ENCODE measurements around the gene KAZALD1.

- TF ChIP-seq, protein P1, sequence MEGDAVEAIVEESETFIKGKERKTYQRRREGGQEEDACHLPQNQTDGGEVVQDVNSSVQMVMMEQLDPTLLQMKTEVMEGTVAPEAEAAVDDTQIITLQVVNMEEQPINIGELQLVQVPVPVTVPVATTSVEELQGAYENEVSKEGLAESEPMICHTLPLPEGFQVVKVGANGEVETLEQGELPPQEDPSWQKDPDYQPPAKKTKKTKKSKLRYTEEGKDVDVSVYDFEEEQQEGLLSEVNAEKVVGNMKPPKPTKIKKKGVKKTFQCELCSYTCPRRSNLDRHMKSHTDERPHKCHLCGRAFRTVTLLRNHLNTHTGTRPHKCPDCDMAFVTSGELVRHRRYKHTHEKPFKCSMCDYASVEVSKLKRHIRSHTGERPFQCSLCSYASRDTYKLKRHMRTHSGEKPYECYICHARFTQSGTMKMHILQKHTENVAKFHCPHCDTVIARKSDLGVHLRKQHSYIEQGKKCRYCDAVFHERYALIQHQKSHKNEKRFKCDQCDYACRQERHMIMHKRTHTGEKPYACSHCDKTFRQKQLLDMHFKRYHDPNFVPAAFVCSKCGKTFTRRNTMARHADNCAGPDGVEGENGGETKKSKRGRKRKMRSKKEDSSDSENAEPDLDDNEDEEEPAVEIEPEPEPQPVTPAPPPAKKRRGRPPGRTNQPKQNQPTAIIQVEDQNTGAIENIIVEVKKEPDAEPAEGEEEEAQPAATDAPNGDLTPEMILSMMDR (IDR thresholded peaks at IDR 0.05), result no peak
- no peak for TF ChIP-seq POLR2A (IDR thresholded peaks at IDR 0.05)
Measured at GRCh38 chr10:101111547-101111946, 49.8 kb downstream of the KAZALD1 start.

All from lower leg skin (tissue), 3 donors.